NCI-H510A treated with DMSO at 0.1 percent for 48 hours (cell line): Measurements from ENCODE around the gene UBQLN3.

ENCODE experiments used
- DNase-seq: peaks from one replicate; lab custom pipeline; 2025; lab: John Stamatoyannopoulos, UW

UBQLN3 gene

GRCh38 chr11:5509803-5510202 is at the start of gene UBQLN3:
Gene UBQLN3 (minus strand): TSS chr11:5509957. CDS start chr11:5509558, 399 bp downstream.
- DNase-seq, result no peak

GRCh38 chr11:5557751-5558150 is 48.0 kb upstream of the UBQLN3 start:
- no peak for DNase-seq

- no peak for DNase-seq
These were observed 46.9 kb upstream of the UBQLN3 start for GRCh38 chr11:5556596-5557188.

- peak; percentile 7 for DNase-seq
These were observed 43.6 kb upstream of the UBQLN3 start for GRCh38 chr11:5553343-5553742.

GRCh38 chr11:5550440-5551095 is 40.8 kb upstream of the UBQLN3 start:
- no peak for DNase-seq

GRCh38 chr11:5548440-5548839 is 38.7 kb upstream of the UBQLN3 start, which contains the start of gene OR52H1:
Gene OR52H1 (minus strand): TSS chr11:5548540. CDS start chr11:5545505, 3,035 bp downstream.
- no peak for DNase-seq

- DNase-seq, result no peak
These were observed 38.2 kb upstream of the UBQLN3 start for GRCh38 chr11:5547982-5548381.

- no peak for DNase-seq
These were observed 36.7 kb upstream of the UBQLN3 start for GRCh38 chr11:5546457-5546856.

GRCh38 chr11:5541427-5541826 is 31.7 kb upstream of the UBQLN3 start:
- DNase-seq, result no peak

- DNase-seq, result no peak
These were observed 26.7 kb upstream of the UBQLN3 start for GRCh38 chr11:5536482-5536881.

- DNase-seq, result no peak
These were observed 24.3 kb upstream of the UBQLN3 start for GRCh38 chr11:5534046-5534445.

- DNase-seq, result no peak
These were observed 21.5 kb upstream of the UBQLN3 start for GRCh38 chr11:5531053-5531831.

GRCh38 chr11:5528495-5528894 is 18.7 kb upstream of the UBQLN3 start:
- DNase-seq, result no peak

GRCh38 chr11:5527716-5528115 is 18.0 kb upstream of the UBQLN3 start:
- no peak for DNase-seq

- DNase-seq, result peak; percentile 61
These were observed 15.0 kb upstream of the UBQLN3 start for GRCh38 chr11:5524756-5525155.

GRCh38 chr11:5522308-5522707 is 12.6 kb upstream of the UBQLN3 start:
- no peak for DNase-seq

GRCh38 chr11:5521540-5521939 is 11.8 kb upstream of the UBQLN3 start:
- DNase-seq, result no peak

GRCh38 chr11:5516599-5516998 is 6.8 kb upstream of the UBQLN3 start, which contains the start of gene UBQLNL:
Gene UBQLNL (minus strand): TSS chr11:5516699. CDS start chr11:5516441, 258 bp downstream.
- DNase-seq, result no peak

GRCh38 chr11:5514841-5515240 is 5.1 kb upstream of the UBQLN3 start:
- DNase-seq, result no peak

- DNase-seq, result no peak
These were observed 1.2 kb downstream of the UBQLN3 start for GRCh38 chr11:5508605-5509004.

GRCh38 chr11:5507933-5508305 is 1.8 kb downstream of the UBQLN3 start:
- DNase-seq, result no peak

GRCh38 chr11:5507177-5507932 is 2.4 kb downstream of the UBQLN3 start:
- no peak for DNase-seq
